K562 (cell line): Measurements from ENCODE around the gene SLC6A1. TPM values are rescaled to one million over a fixed set of nuclear protein-coding genes. Genes with fewer than 3 reads are reported as not detected.

Experiments used
- ATAC-seq: fragments of 200-7000 bp; cut with Tn5 transposase; 3 replicates; pipeline ENCODE4 v1.9.1; 2020; ENCODE audit warnings: moderate library complexity
- BruUV-seq: library from RNA; stranded (reverse); fragments of 400-500 nt; replicated peaks from 2 replicates; lab custom pipeline; 2021; lab: Mats Ljungman, UMichigan
- CTCF ChIA-PET: fragments of 300-600 bp; formaldehyde crosslinking; extraction: SDS; loops from one replicate; lab custom pipeline; 2021; ENCODE audit warnings: low intra/inter-chr PET ratio; lab: Yijun Ruan, JAX
- POLR2A ChIA-PET: fragments of 300-600, 350-650 bp; sonication (Branson Sonifier 250); formaldehyde crosslinking; extraction: SDS; loops from one replicate; lab custom pipeline; 2021; ENCODE audit warnings: antibody characterized with exemption, inconsistent platforms; lab: Yijun Ruan, JAX
- DNase-seq, 4 experiments: peaks; one replicate each; pipeline versions ENCODE4 v3.0.0 to v3.0.0-alpha.2; 2011 to 2018; ENCODE audit warnings: low spot score in 3 of 4, mixed read lengths in 3 of 4; ENCODE audit errors: extremely low read depth in 1 of 4
- FAIRE-seq: peaks from 2 replicates; lab custom pipeline; 2011; peaks lifted over from hg19 to GRCh38; lab: Jason Lieb, UNC
- H2AFZ ChIP-seq: 2 replicates; pipeline ENCODE4 v1.6.0; 2011; ENCODE audit warnings: low read depth, low read length, control low read depth, inconsistent platforms
- H3K27ac ChIP-seq: fragments of 200-600 bp; 3 replicates; pipeline ENCODE4 v1.8.0; 2011; ENCODE audit warnings: low read depth, mild to moderate bottlenecking, control low read depth, inconsistent platforms, low read length, moderate library complexity, mixed read lengths; ENCODE audit errors: extremely low read depth
- H3K27me3 ChIP-seq, 2 experiments: fragments of 300-600 bp in 1 of 2; 2 replicates in 1 of 2; 3 replicates in 1 of 2; pipeline versions ENCODE4 v1.6.0 to v1.8.0; 2011; ENCODE audit warnings: inconsistent platforms in 2 of 2, low read length in 2 of 2, mild to moderate bottlenecking in 1 of 2, mixed read lengths in 1 of 2, moderate library complexity in 1 of 2; ENCODE audit not compliant: control insufficient read depth in 2 of 2, insufficient read depth in 2 of 2
- H3K36me3 ChIP-seq: fragments of 300-600 bp; 3 replicates; pipeline ENCODE4 v1.8.0; 2011; ENCODE audit warnings: mild to moderate bottlenecking, low read length, inconsistent platforms; ENCODE audit not compliant: control insufficient read depth, insufficient read depth
- H3K4me1 ChIP-seq, 2 experiments: fragments of 200-600 bp in 1 of 2; replicated peaks in 1 of 2; 2 replicates in 1 of 2; 3 replicates in 1 of 2; pipeline versions ENCODE4 v1.5.1 to v1.8.0; 2011; ENCODE audit warnings: inconsistent platforms in 2 of 2, low read length in 2 of 2, mild to moderate bottlenecking in 1 of 2, mixed read lengths in 1 of 2, moderate library complexity in 1 of 2; ENCODE audit not compliant: control insufficient read depth in 2 of 2, insufficient read depth in 2 of 2
- H3K4me2 ChIP-seq: 2 replicates; pipeline ENCODE4 v1.6.1; 2011; ENCODE audit warnings: low read length, control low read depth, inconsistent platforms, mixed read lengths; ENCODE audit not compliant: insufficient read depth
- H3K4me3 ChIP-seq: fragments of 200-600 bp; sonication (generic), shearing (Covaris generic); 2 replicates; pipeline ENCODE4 v1.5.1; 2016; ENCODE audit warnings: control low read depth, inconsistent platforms
- H3K79me2 ChIP-seq: fragments of 200-600 bp; 3 replicates; pipeline ENCODE4 v1.8.0; 2011; ENCODE audit warnings: low read length, inconsistent platforms; ENCODE audit not compliant: control insufficient read depth, insufficient read depth
- H3K9ac ChIP-seq, 2 experiments: 2 replicates each; pipeline versions ENCODE4 v1.6.0 to v1.6.1; 2011; ENCODE audit warnings: low read depth in 2 of 2, low read length in 2 of 2, control low read depth in 1 of 2, inconsistent platforms in 1 of 2, mild to moderate bottlenecking in 1 of 2, mixed read lengths in 1 of 2; ENCODE audit not compliant: insufficient read depth in 1 of 2
- H3K9me1 ChIP-seq: one replicate; pipeline ENCODE4 v1.6.0; 2011; ENCODE audit warnings: inconsistent platforms, mild to moderate bottlenecking, low read length, moderate library complexity; ENCODE audit not compliant: control insufficient read depth, insufficient read depth
- H3K9me3 ChIP-seq: replicated peaks from 2 replicates; pipeline ENCODE4 v1.5.1; 2011; ENCODE audit warnings: low read depth, low read length, inconsistent platforms; ENCODE audit not compliant: control insufficient read depth, insufficient read depth
- H4K20me1 ChIP-seq: replicated peaks from 2 replicates; pipeline ENCODE4 v1.6.1; 2011; ENCODE audit warnings: low read length, inconsistent platforms, mixed read lengths; ENCODE audit not compliant: control insufficient read depth, insufficient read depth
- ASH1L ChIP-seq: fragments of 450-650 bp; IDR thresholded peaks from 2 replicates; pipeline ENCODE4 v1.6.1; 2018; ENCODE audit warnings: borderline replicate concordance, mild to moderate bottlenecking, low read depth; ENCODE audit not compliant: partially characterized antibody
- CBFA2T2 ChIP-seq: fragments of 450-650 bp; conservative IDR thresholded peaks from 2 replicates; pipeline ENCODE4 v1.6.1; 2017; ENCODE audit warnings: mild to moderate bottlenecking
- ILK ChIP-seq: fragments of 450-650 bp; IDR thresholded peaks from 2 replicates; pipeline ENCODE4 v1.6.1; 2016; ENCODE audit warnings: missing genetic modification characterization, low read depth, mild to moderate bottlenecking, missing compliant biosample characterization, moderate library complexity, borderline replicate concordance
- ZNF586 ChIP-seq: fragments of 450-650 bp; formaldehyde crosslinking; conservative IDR thresholded peaks from 2 replicates; pipeline ENCODE4 v1.4.0; 2020; ENCODE audit warnings: mild to moderate bottlenecking, moderate library complexity
- WGBS: fragments of 100-300 bp; shearing (Covaris generic); methylation state at CpG from one replicate; pipeline ENCODE4 v1.1.6; 2016; ENCODE audit warnings: low coverage, mixed read lengths; ENCODE audit not compliant: insufficient coverage; ENCODE audit errors: missing lambda C conversion rate; 5-methylcytosine and 5-hydroxymethylcytosine counted together
- in situ Hi-C: fragments of 300-500 bp; cut with MboI; formaldehyde crosslinking; loops from 4 replicates; pipeline ENCODE4 v1.15.0; 2018; ENCODE audit warnings: inconsistent platforms, mixed read lengths
- intact Hi-C: fragments of 100-400 bp; cut with micrococcal nuclease; formaldehyde crosslinking; loops from 2 replicates; pipeline ENCODE4 v1.14.2; 2022
- polyA plus RNA-seq, 8 experiments: library from polyadenylated mRNA; depleted of rRNA in 4 of 8; stranded (reverse) in 5 of 8; unstranded in 3 of 8; fragments of >200 nt; fragmentation: Nextera tagmentation in 2 of 8; fragmentation: Illumina TruSeq in 1 of 8; extraction: Ambion mirVana in 2 of 8; extraction: Trizol in 1 of 8; gene quantifications; 2 replicates each; pipeline versions ENCODE4 v1.2.1 to v1.2.3, GENCODE V29; 2011 to 2014; ENCODE audit warnings: inconsistent platforms in 1 of 8, missing spikeins in 1 of 8
- total RNA-seq, 7 experiments: library from RNA; depleted of rRNA in 6 of 7; stranded (reverse); fragments of >200 nt in 6 of 7; fragmentation: Illumina TruSeq in 2 of 7; extraction: Trizol in 2 of 7; gene quantifications; 2 replicates each; pipeline versions ENCODE4 v1.2.1 to v1.2.3, GENCODE V29; 2011 to 2021; ENCODE audit warnings: low replicate concordance in 1 of 7

The SLC6A1 gene
- total and polyA plus RNA-seq, 9 of the 15 experiments (the other 6 are each of a cell fraction or from before 2014, with no cell fraction given): not detected

GRCh38 chr3:11078826-11079515 lies 86.4 kb downstream of the SLC6A1 start (continued):
- TF ChIP-seq CBFA2T2 (no peak), ASH1L (no peak), ZNF586 (no peak)

GRCh38 chr3:11080492-11080891 lies 87.9 kb downstream of the SLC6A1 start:
- Histone ChIP-seq H3K27ac (no peak overlapping the region), H3K79me2 (no peaks in the 10 kb centered on the region), H2AFZ (no peak overlapping the region), H3K4me3 (no peak overlapping the region), H3K27me3 (peaks cover 0 to 14% of the 10 kb centered on the region in 2 experiments; a peak in 2 of 5 replicates), H3K9ac (no peak overlapping the region), H3K9me3 (no peaks in the 10 kb centered on the region), H3K9me1 (no peaks in the 10 kb centered on the region), H3K4me1 (no peaks in the 10 kb centered on the region), H3K36me3 (no peaks in the 10 kb centered on the region), H3K4me2 (no peak overlapping the region), H4K20me1 (no peaks in the 10 kb centered on the region)
- FAIRE-seq: no peak
- no peak for ATAC-seq
- no peak for DNase-seq
- POLR2A ChIA-PET: no interaction called here
- no TSS peak for BruUV-seq
- intact Hi-C loops (no loop called here), in situ Hi-C loops (no loop called here)
- 1% methylated on average over 5 of the region's 5 CpGs for WGBS
- CTCF ChIA-PET: no interaction called here
- TF ChIP-seq ILK (tag): no peak
